Measurements from ENCODE around the gene PPARD.

DNA sequence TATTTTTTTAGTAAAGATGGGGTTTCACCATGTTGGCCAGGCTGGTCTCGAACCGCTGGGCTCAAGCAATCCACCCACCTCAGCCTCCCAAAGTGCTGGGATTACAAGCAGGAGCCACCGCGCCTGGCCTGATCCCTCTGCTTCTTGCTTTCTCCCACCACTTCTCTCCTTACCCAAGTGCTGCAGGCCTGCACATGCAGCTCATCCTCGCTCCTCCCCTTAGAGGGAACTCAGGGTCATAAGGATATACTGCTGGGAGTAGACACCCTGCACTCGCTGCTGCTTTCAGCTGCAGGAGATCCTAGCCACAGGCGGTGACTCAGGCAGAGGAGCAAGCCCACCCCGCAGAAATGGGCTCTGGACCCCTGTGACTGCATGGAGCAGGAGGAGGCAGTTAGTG lies 69.7 kb downstream of the PPARD start:
- TF ChIP-seq, protein P1, sequence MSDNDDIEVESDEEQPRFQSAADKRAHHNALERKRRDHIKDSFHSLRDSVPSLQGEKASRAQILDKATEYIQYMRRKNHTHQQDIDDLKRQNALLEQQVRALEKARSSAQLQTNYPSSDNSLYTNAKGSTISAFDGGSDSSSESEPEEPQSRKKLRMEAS (IDR thresholded peaks at IDR 0.05; ENCODE audit: low read depth, low read length): no peak
- TF ChIP-seq, protein P2, sequence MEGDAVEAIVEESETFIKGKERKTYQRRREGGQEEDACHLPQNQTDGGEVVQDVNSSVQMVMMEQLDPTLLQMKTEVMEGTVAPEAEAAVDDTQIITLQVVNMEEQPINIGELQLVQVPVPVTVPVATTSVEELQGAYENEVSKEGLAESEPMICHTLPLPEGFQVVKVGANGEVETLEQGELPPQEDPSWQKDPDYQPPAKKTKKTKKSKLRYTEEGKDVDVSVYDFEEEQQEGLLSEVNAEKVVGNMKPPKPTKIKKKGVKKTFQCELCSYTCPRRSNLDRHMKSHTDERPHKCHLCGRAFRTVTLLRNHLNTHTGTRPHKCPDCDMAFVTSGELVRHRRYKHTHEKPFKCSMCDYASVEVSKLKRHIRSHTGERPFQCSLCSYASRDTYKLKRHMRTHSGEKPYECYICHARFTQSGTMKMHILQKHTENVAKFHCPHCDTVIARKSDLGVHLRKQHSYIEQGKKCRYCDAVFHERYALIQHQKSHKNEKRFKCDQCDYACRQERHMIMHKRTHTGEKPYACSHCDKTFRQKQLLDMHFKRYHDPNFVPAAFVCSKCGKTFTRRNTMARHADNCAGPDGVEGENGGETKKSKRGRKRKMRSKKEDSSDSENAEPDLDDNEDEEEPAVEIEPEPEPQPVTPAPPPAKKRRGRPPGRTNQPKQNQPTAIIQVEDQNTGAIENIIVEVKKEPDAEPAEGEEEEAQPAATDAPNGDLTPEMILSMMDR (IDR thresholded peaks at IDR 0.05; ENCODE audit: low read depth, low read length): no peak
- TF ChIP-seq POLR2A (IDR thresholded peaks at IDR 0.05; ENCODE audit: extremely low read depth, insufficient read length): no peak
